HuH-7 (cell line): ENCODE measurements around the gene TADA2B.
"Not testable (repeated sequence)": the region's sequence is repeated elsewhere in the genome, so short reads cannot be mapped to it uniquely, and the experiment has no call there.

Experiments
- DNase-seq: peaks from one replicate; pipeline ENCODE4 v3.0.0; 2011; ENCODE audit warnings: low spot score

The TADA2B gene

DNA sequence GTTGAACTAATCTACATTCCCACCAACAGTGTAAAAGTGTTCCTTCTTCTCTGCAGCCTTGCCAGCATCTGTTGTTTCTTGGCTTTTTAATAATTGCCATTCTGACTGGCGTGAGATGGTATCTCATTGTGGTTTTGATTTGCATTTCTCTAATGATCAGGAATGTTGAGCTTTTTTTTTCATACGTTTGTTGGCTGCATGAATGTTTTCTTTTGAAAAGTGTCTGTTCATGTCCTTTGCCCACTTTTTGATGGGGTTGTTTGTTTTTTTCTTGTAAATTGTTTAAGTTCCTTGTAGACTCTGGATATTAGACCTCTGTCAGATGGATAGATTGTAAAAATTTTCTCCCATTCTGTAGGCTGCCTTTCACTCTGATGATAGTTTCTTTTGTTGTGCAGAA, 36.7 kb downstream of the TADA2B start:
- not testable (repeated sequence) for DNase-seq

DNA sequence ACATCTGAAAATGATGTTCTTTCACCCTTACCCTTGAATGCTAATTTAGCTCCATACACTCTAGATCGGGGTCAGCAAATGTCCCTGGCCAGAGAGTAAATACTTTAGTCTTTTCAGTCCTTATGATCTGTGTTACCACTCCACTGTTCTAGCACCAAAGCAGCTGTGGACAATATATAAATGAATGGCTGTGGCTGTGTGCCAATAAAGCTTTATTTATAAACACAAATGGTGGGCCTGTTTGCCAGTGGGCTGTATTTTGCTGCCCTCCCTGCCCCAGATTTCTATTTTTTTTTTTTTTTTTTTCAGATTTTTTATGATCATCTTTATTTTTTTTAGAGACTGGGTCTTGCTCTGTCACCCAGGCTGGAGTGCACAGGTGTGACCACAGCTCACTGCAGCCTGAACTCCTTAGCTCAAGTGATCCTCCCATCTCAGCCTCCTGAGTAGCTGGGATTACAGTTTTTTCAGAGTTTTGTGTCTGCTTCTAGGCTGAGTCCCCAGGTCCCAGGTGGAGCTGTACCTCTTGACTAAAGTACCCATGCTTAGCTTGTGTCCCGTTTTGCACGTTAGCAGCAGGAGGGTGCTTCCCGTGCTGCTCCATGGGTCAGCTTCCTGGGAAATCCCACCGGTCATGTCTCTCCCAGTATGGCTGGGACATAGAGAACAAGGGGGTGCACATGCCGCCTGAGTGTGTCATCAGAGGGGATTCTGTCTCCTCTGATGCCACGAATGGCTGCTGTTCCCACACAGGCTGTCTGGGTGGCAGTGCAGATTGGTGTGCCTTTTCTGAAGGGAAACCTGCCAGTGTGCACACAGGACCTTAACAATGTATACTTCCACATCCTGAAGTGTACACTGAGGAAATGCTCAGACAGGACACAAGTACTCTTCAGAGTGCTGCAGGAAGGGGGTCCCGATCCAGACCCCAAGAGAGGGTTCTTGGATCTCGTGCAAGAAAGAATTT, 40.7 kb downstream of the TADA2B start:
- DNase-seq, result no peak

DNA sequence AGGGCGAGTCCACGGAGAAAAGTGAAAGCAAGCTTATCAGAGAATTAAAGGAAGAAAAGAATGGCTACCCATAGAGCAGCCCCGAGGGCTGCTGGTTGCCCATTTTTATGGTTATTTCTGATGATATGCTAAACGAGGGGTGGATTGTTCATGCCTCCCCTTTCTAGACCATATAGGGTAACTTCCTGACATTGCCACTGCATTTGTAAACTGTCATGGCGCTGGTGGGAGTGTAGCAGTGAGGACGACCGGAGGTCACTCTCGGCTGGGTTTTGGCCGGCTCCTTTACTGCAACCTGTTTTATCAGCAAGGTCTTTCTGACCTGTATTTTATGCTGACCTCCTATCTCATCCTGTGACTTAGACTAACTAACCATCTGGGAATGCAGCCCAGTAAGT, 41.4 kb downstream of the TADA2B start:
- DNase-seq, result not testable (repeated sequence)

DNA sequence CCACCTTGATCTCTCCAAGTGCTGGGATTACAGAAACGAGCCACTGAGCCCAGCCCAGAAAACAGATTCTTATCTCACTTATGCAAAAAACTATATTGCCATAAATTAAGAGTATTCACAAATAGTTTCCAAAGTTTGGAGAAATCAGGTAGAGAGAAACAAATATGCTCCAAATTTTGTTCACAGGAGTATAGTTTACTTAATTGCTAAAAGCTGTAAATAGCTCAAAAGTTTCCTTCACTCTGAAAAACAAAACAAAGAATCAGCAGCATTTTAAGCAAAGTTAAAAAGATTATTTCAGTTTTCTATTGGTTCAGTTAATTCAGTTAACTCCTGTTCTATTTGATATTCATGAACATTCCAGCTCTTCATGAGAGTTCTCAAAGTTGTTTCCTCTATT, 43.2 kb downstream of the TADA2B start:
- DNase-seq, result no peak

DNA sequence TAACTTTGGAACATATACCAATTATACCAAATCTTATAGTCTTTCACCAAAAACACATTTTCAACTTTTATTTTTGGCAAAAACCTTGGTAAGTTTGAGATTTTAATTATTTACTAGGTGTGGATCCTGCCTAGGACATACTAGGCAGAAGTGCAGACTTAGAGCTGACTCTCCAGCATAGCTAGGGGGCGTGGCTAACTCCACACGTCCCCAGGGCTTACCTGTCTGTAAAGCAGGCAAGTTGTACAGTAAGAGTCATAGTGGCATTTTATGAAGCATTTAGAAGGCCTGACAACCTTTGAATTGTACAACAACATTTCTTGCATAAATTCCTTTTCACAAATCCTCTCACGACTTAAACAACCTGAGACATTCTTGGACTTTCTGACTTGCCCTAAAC, 43.9 kb downstream of the TADA2B start:
- DNase-seq, result no peak

DNA sequence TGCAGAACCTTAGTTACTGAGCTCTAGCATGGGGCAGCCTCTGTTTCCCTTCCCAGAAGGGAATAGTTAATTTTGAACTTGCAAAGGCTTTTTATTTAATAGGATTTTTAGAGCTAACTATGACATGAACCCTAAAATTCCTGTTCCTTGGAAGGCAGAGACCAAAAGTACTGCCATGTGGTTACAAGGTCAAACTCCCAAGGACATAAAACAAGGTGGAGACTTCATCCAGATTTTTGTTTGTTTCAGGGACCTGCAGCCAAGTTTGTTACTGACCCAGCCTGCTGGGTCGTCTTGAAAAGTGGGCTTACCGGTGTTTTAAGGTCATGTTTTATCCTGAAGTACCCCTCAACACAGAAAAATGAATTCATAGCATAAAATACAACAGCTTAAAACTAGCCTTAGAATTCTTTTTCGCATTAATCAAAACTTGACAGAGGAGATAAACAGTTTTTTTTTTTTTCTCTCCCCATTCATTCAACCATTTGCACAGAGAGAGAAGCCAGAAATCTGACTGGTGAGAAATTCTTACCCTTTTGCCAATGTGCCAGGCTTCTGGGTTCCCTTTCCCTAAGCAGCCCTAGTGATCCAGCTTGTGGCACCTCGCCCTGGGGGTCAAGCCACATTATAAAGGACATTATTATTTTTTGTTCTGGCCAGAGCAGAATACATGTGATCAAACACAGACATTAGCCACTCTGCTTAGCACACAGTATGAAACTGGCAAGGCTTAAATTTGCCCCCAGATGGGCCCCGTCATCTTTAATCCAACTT, 46.2 kb downstream of the TADA2B start:
- DNase-seq, result no peak

DNA sequence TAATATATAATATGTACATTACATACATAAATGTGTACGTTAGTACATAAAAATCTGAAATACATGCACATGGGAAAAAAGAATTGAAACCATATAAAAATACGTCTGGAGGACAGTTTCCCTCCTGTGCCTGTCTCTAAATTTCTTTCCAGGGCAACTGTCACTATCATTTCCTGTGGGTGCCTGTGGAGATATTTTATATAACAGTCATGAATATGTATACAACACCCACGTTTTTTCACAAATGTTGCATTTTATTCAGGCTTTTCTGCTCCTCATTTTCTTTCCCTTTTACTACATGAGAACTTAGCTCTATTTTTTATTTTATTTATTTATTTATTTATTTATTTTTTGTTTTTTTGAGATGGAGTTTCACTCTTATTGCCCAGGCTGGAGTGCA, 48.9 kb downstream of the TADA2B start:
- DNase-seq, result no peak

DNA sequence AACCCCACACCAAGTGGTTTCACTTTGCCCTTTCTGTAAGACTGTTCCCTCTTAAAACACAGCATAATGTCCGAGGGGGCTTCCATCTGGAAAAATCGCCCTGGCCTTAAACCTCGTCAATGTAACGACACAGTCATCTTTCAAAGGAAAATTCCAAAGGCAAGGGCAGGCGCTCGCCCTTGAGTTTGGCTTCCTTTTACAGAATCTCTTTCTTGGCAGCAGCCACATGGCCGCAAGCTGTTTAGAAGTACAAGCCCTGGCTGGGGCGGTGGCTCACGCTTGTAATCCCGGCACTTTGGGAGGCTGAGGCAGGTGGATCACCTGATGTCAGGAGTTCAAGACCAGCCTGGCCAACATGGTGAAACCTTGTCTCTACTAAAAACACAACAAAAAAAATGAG, 51.7 kb downstream of the TADA2B start:
- DNase-seq, result no peak

DNA sequence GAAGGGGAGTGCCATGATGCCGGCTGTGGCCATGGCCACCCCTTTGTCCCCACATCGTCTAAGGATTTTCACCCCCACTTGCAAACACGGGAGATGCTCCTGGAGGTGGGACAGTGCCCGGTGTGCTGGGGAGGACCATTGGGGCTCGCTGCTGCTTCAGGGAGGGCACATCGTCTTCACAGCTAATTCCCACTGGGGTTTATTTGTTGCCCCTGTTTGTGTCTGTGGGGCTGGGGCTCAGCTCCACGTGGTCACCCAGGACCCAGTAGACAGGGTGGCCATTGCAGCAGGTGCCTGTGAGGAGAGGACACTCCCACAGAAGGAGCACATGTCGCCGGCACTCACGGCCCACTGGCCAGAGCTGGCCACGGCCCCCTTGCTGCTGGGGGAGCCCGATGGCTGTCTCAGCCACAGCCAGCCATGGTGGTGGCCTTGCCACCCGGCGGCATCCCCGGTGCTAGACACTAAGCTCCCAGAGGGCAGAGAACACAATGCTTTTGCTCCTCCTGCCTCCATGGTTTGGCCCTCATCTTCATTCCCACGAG, 52.5 kb downstream of the TADA2B start:
- DNase-seq, result no peak

DNA sequence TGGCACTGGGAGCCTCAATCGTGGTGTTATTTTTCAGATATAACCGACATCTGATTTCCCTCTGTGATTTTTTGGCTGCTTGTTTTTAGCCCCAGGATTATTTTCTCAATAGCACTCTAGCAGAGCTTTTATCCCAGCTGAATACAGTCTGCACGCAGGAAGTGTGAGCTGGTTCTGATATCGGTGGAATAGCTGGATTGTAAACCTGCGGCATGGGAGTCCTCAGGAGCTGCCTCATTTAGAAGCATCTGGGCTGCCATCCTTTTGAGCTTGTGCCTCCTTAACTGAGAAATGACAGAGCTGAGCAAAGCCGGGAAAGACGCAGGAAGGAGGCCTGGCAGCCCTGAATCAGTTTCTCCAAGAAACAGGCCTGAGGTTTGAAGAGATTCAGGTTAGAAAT, 53.1 kb downstream of the TADA2B start:
- DNase-seq, result no peak

DNA sequence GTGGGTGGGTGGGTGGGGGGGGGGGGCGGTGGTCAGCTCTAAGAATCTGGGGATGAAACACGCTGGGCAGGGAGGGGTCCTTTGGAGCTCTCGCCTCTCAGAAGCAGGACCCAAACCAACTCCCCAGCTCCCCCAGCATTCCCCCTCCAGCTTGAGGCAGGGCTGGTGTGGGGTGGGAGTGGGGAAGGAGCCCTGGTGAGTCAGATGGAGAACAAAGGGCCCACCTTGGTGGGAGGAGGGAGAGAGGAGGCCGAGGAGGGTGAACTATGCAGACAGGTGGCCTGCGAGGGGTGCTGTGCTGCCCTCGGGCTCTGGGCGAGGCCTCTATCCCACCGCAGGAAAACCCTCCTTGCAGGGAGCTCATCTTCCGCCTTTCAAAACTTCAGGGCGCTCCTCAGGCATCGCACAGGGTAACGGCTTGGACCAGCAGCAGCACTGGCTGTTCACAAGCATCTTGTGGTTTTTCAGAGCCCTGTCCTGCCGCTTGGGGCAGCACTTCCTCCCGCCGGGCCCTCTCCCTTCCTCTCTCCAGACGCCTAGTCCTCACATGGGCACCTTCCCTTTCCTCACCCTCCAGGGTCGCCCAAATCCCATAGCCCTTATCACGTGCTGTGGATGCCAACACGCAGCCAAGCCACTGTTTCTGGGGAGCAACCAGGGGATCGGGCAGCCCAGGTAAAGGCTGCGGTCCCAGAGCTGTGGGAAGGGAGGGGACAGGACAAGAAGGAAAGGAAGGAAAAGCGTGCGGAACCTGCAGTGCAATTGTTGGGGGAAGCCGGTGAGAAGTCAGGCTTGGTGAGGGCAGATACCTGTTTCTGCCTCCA, 58.7 kb downstream of the TADA2B start:
- DNase-seq, result peak; percentile 83

DNA sequence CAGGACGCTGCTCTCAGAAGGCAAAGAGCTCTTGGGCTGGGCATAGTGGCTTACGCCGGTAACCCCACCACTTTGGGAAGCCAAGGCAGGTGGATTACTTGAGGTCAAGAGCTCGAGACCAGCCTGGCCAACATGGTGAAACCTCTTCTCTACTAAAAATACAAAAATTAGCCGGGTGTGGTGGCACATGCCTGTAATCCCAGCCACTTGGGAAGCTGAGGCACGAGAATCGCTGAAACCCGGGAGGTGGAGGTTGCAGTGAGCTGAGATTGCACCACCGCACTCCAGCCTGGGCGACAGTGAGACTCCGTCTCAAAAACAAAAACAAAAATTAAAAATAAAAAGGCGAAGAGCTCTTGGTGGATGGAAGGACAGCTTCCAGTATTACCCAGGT, 59.3 kb downstream of the TADA2B start:
- DNase-seq, result not testable (repeated sequence)

DNA sequence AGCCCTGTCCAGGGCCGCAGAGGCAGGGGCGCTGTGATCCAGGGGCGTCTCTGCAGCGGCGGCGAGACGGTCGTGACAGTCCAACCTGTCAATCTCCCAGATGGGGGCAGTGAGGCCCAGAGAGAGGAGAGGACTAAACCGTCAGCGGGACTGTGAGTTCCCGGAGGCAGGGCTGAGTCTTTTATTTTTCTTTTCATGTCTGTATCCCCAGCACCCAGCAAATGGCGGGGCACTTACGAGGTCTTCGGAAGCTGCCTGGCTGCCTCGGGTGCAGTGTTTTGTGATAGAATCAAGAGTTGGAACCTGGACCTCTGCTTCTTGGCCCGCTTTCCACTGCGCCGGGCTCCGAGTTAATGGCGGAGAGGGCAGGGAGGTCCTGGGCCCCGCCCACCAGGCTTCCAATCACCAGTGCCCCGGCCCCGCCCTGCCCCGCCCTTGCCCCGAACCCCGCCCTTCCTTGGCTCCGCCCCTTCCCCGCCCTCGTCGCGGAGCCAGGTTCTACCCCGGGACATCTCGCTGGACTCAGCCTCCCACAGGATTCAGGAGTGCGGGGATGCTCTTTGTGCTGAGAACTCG, 59.9 kb downstream of the TADA2B start:
- DNase-seq, result peak; percentile 91

DNA sequence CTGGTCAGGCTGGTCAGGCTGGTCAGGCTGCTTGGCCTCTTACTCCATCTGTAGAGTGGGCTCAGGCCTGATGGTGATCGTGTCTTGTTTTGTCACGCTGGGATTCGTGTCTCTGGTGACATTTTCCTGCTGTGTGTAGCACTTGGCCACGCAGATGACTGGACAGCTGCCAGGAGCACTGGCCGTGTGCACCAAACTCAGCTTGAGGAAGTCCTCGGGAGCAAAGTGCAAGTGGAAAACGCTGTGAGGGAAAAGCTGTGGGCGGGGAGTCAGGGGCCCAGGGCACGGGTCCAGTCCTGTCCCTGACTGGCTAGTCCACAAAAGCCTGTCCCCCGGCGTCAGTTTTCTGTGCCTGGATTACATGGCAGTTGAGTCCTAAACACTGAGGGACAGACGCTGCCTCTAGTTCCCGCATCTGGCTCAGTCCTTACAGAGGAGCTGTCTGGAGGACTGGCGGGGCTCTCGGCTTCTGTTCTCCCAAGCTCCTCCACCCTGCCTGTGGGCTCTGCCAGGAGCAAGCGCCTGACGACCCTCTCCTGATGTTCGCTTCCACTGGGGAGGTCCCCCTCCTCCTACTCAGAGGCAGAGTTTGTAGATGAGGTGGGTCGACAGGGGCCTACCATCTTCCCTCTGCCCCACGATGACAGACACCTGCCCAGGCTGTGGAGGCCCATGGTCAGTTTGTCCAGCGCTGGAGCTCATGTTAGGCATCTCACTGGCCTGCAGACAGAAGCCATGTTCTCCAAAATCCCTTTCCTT, 60.6 kb downstream of the TADA2B start:
- DNase-seq, result peak; percentile 85

DNA sequence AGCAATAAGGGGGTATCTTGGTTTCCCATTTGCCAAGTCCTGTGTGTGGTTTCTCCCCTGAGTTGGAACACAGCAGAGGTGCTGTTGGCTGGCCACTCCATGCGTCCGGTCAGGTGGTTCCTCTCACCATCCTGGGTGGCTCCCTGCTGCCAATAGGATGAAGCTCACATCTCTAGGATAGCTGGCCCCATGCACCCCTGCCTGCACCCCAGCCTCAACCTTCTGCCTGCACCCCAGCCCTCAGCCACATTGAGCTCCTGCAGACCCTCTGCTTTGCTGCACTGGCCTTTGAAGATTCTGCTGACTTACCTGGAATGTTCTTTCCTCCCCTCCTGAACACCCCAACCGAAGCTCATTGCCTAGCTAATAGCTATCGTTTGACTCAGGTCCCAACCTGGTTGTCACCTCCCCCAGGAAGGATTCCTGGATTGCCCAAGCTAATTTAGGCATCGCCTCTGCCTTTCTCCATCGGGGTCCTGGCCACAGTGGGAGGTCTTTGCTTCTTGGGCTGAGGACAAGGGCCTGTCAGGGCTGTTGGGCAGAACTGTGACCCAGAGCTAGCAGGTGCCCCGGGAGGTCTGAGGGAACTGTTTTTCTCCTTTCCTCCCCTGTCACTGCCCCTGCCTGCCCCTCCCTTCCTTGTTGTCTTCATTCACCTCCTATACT, 61.3 kb downstream of the TADA2B start:
- DNase-seq, result no peak

DNA sequence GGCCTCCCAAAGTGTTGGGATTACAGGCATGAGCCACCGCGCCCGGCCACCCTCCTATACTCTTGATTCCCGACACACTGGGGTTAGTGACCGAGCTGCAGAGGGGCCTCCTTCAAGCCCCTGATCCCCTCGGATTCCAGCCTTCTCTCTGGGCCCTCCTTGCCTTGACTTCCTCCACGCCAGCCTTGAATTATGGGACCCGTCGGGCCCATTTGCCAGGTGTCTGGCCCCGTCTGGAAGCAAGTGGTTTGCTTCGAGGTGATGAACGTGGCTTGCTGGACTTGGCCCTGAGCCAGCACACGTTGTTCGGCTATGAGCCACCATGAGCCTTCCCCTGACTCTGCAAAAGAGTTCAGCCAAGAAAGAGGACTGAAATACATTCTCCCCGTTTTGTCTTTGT, 62.1 kb downstream of the TADA2B start:
- no peak for DNase-seq

DNA sequence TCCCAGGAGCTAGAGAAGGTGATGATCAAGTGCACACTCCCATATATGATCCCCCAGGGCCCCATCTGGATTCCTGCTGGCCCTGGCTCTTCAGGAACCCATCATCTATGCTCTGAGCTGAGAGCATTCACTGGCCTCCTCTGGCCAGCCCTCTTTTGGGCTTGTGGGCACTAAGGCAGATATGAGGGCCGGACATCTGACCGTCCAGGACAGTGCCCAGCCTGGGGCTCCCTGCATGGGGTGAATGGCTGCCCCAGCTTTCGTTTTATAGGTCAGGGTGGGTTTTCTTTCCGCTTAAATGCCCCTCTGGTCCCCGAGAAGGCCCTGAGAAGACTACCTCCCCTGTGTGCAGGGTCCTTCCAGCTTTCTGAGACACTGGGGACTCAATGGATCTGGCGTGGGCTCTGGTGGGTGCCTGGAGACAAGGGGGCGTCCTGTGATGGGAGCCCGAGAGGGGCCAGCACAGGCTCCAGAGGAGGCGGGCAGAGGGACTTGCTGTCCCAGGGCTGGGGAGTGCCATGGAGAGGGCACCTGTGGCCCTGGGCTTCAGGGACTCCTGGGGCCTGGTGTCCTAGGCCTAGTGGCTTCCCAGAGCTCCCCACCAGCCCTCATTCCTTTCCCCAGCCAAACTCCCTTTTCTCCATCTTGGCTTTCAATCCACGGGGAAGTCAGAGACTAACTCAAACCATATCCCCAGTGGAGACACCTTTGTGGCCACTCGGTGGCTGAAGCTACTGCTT, 64.2 kb downstream of the TADA2B start:
- no peak for DNase-seq
